Raji (cell line): ENCODE data around the gene MASP1.

ENCODE experiments used
- POLR2A ChIP-seq: IDR thresholded peaks from 2 replicates; pipeline ENCODE4 v1.6.1; 2011; ENCODE audit warnings: low read depth, low read length, control low read depth; ENCODE audit not compliant: insufficient read depth

The MASP1 gene, protein sequence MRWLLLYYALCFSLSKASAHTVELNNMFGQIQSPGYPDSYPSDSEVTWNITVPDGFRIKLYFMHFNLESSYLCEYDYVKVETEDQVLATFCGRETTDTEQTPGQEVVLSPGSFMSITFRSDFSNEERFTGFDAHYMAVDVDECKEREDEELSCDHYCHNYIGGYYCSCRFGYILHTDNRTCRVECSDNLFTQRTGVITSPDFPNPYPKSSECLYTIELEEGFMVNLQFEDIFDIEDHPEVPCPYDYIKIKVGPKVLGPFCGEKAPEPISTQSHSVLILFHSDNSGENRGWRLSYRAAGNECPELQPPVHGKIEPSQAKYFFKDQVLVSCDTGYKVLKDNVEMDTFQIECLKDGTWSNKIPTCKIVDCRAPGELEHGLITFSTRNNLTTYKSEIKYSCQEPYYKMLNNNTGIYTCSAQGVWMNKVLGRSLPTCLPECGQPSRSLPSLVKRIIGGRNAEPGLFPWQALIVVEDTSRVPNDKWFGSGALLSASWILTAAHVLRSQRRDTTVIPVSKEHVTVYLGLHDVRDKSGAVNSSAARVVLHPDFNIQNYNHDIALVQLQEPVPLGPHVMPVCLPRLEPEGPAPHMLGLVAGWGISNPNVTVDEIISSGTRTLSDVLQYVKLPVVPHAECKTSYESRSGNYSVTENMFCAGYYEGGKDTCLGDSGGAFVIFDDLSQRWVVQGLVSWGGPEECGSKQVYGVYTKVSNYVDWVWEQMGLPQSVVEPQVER

DNA sequence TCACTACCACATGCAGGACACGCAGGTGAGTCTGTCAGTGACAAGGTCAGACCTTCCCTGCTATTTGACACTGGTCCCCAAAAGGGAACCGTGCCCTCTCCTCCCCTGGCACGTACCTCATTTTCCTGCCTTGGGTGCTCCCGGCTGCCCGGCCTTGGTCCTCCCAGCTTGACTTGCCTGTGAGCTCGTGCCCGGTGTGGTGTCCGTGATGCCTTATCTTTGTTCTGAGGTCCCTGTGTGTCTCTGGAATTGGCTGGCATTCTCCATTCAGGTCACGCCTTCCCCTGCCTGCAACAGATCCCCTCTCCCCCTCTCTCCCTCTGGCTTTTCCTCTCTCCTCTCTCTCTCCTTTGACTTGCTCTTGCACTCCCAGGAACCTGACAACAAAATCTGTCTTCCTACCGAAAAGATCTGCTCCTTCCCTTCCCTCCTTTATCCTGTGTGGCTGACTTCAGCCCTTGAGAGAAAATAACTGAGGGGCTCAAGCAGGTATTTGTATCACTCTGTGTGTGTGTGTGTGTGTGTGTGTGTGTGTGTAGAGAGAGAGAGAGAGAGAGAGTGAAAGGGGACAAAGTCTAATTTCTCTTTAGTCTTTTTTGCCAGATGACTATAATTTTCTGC is at the start of gene MASP1:
Gene MASP1, minus strand, starts transcription at position 226 of the 621 bp plus-strand sequence. Its CDS starts 105 bp downstream, at position 121.
- no peak for TF ChIP-seq POLR2A

DNA sequence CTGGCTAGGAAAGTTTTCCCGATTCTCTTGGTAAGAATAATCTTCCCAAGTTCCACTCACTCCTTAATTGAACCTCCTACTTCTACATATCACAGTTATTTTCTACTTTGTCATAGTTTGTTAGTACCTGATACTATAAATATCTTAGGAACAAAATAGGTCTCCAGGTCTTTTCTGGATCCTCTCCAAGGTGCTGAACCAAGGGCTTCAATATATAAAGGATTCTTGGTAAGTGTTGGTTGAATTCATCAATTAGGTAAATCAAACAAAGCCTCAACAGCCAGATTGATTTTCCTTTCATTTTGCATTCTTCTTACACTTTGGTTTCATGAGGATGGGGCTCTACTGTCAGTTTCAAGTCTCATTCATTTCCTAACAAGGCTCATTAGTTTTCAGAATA is 49.0 kb upstream of the MASP1 start:
- no peak for TF ChIP-seq POLR2A

- no peak for TF ChIP-seq POLR2A
Measured at GRCh38 chr3:187336322-187336721, 44.8 kb upstream of the MASP1 start.

GRCh38 chr3:187334904-187335303 is 43.4 kb upstream of the MASP1 start:
- TF ChIP-seq POLR2A = no peak

DNA sequence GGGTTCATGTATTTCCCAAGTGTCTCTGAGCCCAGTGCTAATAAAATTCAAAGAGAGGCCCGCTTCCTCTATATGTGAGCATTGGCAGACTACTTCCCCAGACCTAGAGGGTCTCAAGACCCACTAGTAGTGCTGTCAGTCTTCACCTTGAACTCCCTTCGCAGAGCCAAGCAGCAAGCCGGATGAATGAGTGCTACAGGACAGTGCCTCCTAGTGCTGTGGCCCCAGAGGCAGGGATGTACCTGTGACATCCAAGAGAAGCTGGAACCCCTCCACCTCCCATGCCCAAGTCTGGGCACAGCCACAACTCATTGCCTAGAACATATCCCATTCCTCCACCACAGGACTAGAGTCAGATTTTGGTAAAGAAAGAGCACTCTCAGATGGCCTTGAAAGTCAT is 37.2 kb upstream of the MASP1 start:
- no peak for TF ChIP-seq POLR2A

DNA sequence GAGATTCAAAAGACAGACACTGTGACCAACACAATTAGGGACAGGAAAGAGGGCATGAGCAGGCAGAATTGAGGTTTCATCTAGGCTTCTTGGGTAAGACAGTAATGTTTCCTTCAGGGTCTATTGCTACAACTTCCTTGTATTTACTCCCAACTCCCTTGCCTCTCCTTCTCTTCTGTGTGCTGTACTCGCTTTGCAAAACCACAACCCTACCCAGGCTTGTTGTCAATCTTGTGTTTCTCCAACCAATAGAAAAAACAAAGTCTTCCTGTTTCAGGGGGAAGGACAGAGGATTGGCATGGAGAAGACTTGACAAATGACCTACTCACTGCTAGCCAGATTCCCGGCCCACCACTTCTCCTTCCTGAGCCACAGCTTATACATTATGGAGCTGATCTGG is 36.3 kb upstream of the MASP1 start:
- TF ChIP-seq POLR2A = no peak

- no peak for TF ChIP-seq POLR2A
Measured at GRCh38 chr3:187325632-187326031, 34.1 kb upstream of the MASP1 start.

- no peak for TF ChIP-seq POLR2A
Measured at GRCh38 chr3:187323091-187323490, 31.6 kb upstream of the MASP1 start.

- TF ChIP-seq POLR2A = no peak
Measured at GRCh38 chr3:187322291-187322690, 30.8 kb upstream of the MASP1 start.

- no peak for TF ChIP-seq POLR2A
Measured at GRCh38 chr3:187321766-187322165, 30.2 kb upstream of the MASP1 start.

- TF ChIP-seq POLR2A = no peak
Measured at GRCh38 chr3:187319699-187320302, 28.3 kb upstream of the MASP1 start.

DNA sequence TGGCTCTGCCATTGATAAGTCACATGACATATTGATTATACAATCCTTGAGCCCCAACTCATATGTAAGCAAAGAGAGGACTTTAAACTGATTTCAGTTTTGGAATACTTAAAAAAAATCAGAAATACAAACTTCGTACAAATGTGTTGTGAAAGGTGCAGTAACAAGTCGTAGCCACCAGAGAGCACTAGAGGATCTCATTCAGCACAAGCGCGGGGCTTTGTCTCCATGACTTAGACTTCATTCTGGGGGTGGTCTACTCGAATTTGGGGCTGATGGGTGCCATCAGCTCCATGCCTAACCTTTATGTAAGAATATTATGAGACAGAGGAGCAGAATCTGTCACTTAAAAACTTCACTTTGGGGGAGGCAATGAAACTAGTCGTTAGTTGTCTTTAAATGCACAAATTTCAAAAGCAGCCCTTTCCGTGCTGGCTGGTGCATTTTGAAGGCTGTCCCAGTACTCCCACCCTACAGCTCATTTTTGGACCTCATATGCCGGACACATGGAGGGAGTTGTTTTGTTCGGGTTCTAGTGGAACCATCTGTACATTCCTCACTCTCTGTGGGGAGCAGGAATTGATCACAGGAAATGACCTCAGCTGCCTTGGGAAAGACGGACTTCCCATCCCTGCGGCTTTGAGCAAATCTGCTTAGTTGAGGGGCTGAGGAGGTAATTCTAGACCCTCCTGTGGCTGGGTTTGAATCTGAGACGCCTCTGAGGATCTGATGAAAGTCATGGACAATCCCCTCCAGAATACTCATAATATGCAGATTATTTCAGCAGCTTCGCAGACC is 27.5 kb upstream of the MASP1 start:
- TF ChIP-seq POLR2A = no peak

GRCh38 chr3:187315872-187316271 is 24.3 kb upstream of the MASP1 start:
- no peak for TF ChIP-seq POLR2A

DNA sequence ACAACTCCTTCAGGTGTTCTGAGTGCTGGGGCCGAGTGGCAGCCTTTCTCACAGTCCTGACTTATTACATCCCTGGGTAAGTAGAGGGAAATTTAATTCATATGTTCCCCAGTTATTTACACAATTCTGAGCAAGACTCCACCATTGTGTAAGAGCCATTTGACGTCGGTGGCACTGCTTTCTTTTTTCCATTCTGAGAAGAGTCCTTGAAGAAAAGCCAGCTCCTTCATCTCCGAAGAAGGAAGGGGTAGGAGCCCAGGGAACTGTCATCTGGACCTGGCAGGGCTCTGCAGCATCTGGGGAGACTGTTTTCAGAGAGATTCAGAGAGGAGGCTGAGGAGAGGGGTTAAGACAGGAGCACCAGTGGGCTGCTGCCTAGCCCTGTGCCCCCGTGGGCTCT is 22.6 kb upstream of the MASP1 start:
- no peak for TF ChIP-seq POLR2A
